SK-N-SH (cell line): ENCODE measurements around the gene NCOR2.

Experiments used
- CTCF ChIP-seq: fragments of 200-600 bp; sonication (generic); IDR thresholded peaks from 2 replicates; pipeline ENCODE4 v1.6.1; 2017; ENCODE audit warnings: antibody characterized with exemption, mild to moderate bottlenecking, moderate library complexity
- ELF1 ChIP-seq: IDR thresholded peaks from 2 replicates; pipeline ENCODE4 v1.4.0; 2012
- EP300 ChIP-seq, 2 experiments: IDR thresholded peaks; 2 replicates each; pipeline versions ENCODE4 v1.4.0 to v1.6.1; 2012; ENCODE audit warnings: borderline replicate concordance in 1 of 2, low read depth in 1 of 2, low read length in 1 of 2
- MEF2A ChIP-seq: IDR thresholded peaks from 2 replicates; pipeline ENCODE4 v1.4.0; 2012; ENCODE audit warnings: low read depth, borderline replicate concordance
- REST ChIP-seq: IDR thresholded peaks from 2 replicates; pipeline ENCODE4 v1.6.1; 2012; ENCODE audit warnings: mild to moderate bottlenecking, low read depth, low read length, moderate library complexity
- TAF1 ChIP-seq: IDR thresholded peaks from 2 replicates; pipeline ENCODE4 v1.6.1; 2012; ENCODE audit warnings: low read depth, mild to moderate bottlenecking, low read length, moderate library complexity, borderline replicate concordance
- USF1 ChIP-seq: IDR thresholded peaks from 2 replicates; pipeline ENCODE4 v1.4.0; 2012; ENCODE audit warnings: low read depth, borderline replicate concordance

GRCh38 chr12:124563401-124563800 lies 4.0 kb downstream of the NCOR2 start:
- TF ChIP-seq ELF1 (no peak), CTCF (no peak), REST (no peak), EP300 (IDR thresholded peaks at IDR 0.05; ENCODE audit: borderline replicate concordance in 1 of 2, low read depth in 1 of 2, low read length in 1 of 2) (no peak), USF1 (no peak), TAF1 (no peak), MEF2A (no peak)
